OCI-LY1 (cell line): Measurements from ENCODE around the gene PARD3B.

Source experiments
- H2AFZ ChIP-seq: fragments of 200-600 bp; sonication (generic), shearing (Covaris generic); 2 replicates; pipeline ENCODE4 v1.6.0; 2014; ENCODE audit warnings: antibody characterized with exemption, mild to moderate bottlenecking, low read length
- H3F3A ChIP-seq: fragments of 200-600 bp; sonication (generic), shearing (Covaris generic); 2 replicates; pipeline ENCODE4 v1.6.0; 2014; ENCODE audit warnings: mild to moderate bottlenecking, antibody characterized with exemption, low read length, moderate library complexity; ENCODE audit not compliant: insufficient read depth
- H3K27ac ChIP-seq: fragments of 200-600 bp; sonication (generic); 2 replicates; pipeline ENCODE4 v1.5.1; 2014; ENCODE audit warnings: low read length, mixed run types, mild to moderate bottlenecking, low read depth; ENCODE audit not compliant: poor library complexity, severe bottlenecking
- H3K27me3 ChIP-seq: fragments of 200-600 bp; sonication (generic); 2 replicates; pipeline ENCODE4 v1.6.0; 2014; ENCODE audit warnings: antibody characterized with exemption, mild to moderate bottlenecking, low read length, moderate library complexity; ENCODE audit not compliant: insufficient read depth
- H3K36me3 ChIP-seq: fragments of 200-600 bp; sonication (generic); 2 replicates; pipeline ENCODE4 v1.6.1; 2014; ENCODE audit warnings: mild to moderate bottlenecking, antibody characterized with exemption, low read length, moderate library complexity, mixed read lengths; ENCODE audit not compliant: insufficient read depth
- H3K4me1 ChIP-seq: fragments of 200-600 bp; sonication (generic); 2 replicates; pipeline ENCODE4 v1.5.1; 2014; ENCODE audit warnings: mild to moderate bottlenecking, low read length, moderate library complexity; ENCODE audit not compliant: insufficient read depth, severe bottlenecking
- H3K4me2 ChIP-seq: fragments of 200-600 bp; sonication (generic), shearing (Covaris generic); 2 replicates; pipeline ENCODE4 v1.6.1; 2014; ENCODE audit warnings: low read length
- H3K4me3 ChIP-seq: fragments of 200-600 bp; sonication (generic); 2 replicates; pipeline ENCODE4 v1.5.1; 2014; ENCODE audit warnings: low read length, low read depth, mild to moderate bottlenecking, mixed read lengths; ENCODE audit not compliant: poor library complexity, severe bottlenecking
- H3K79me2 ChIP-seq: fragments of 200-600 bp; shearing (Covaris generic); 2 replicates; pipeline ENCODE4 v1.6.1; 2016; ENCODE audit warnings: mixed run types, low read length, mixed read lengths; ENCODE audit not compliant: insufficient read depth
- H3K9ac ChIP-seq: fragments of 200-600 bp; sonication (generic), shearing (Covaris generic); 2 replicates; pipeline ENCODE4 v1.6.1; 2014; ENCODE audit warnings: mild to moderate bottlenecking, low read length, mixed read lengths
- H3K9me2 ChIP-seq: fragments of 200-600 bp; sonication (generic), shearing (Covaris generic); 2 replicates; pipeline ENCODE4 v1.6.1; 2014; ENCODE audit warnings: low read depth, mild to moderate bottlenecking, low read length, mixed read lengths
- H3K9me3 ChIP-seq: fragments of 200-600 bp; shearing (Covaris generic); 2 replicates; pipeline ENCODE4 v1.6.1; 2014; ENCODE audit warnings: low read length, mixed read lengths
- H4K20me1 ChIP-seq: fragments of 200-600 bp; sonication (generic), shearing (Covaris generic); 2 replicates; pipeline ENCODE4 v1.6.0; 2016; ENCODE audit warnings: mild to moderate bottlenecking, low read length; ENCODE audit not compliant: insufficient read depth
- CTCF ChIP-seq: fragments of 200-600 bp; sonication (generic), shearing (Covaris generic); IDR thresholded peaks from 2 replicates; pipeline ENCODE4 v1.5.1; 2017; ENCODE audit warnings: mild to moderate bottlenecking, antibody characterized with exemption, low read length, moderate library complexity, mixed read lengths
- EZH2 ChIP-seq: fragments of 200-600 bp; sonication (generic), shearing (Covaris generic); IDR thresholded peaks from 2 replicates; pipeline ENCODE4 v1.8.0; 2017; ENCODE audit warnings: borderline replicate concordance, mixed run types, mild to moderate bottlenecking, antibody characterized with exemption, low read length, moderate library complexity, mixed read lengths

The PARD3B gene

GRCh38 chr2:205025580-205026240 is 480.4 kb downstream of the PARD3B start:
- Histone ChIP-seq H3K27ac (no peak overlapping the region), H3K9ac (no peak overlapping the region), H3K9me3 (no peaks in the 10 kb centered on the region)

GRCh38 chr2:205030695-205031094 is 485.4 kb downstream of the PARD3B start:
- Histone ChIP-seq H3K4me3 (no peak overlapping the region), H3K27ac (no peak overlapping the region), H3F3A (no peaks in the 10 kb centered on the region), H3K36me3 (no peaks in the 10 kb centered on the region), H3K9me3 (no peaks in the 10 kb centered on the region), H3K9ac (no peak overlapping the region), H3K9me2 (no peaks in the 10 kb centered on the region), H3K79me2 (no peaks in the 10 kb centered on the region), H3K4me2 (no peak overlapping the region), H3K4me1 (no peaks in the 10 kb centered on the region), H4K20me1 (no peaks in the 10 kb centered on the region), H2AFZ (no peak overlapping the region), H3K27me3 (no peaks in the 10 kb centered on the region)
- TF ChIP-seq EZH2 (no peak), CTCF (no peak)

More at GRCh38 chr2:205025580-205026240, 480.4 kb downstream of the PARD3B start:
- Histone ChIP-seq H3K79me2 (no peaks in the 10 kb centered on the region), H3F3A (no peaks in the 10 kb centered on the region), H3K4me1 (no peaks in the 10 kb centered on the region), H4K20me1 (no peaks in the 10 kb centered on the region), H3K27me3 (no peaks in the 10 kb centered on the region), H3K36me3 (no peaks in the 10 kb centered on the region), H3K9me2 (no peaks in the 10 kb centered on the region), H2AFZ (no peak overlapping the region), H3K4me2 (no peak overlapping the region), H3K4me3 (no peak overlapping the region)
- no peak for TF ChIP-seq EZH2
- no peak for TF ChIP-seq CTCF

- Histone ChIP-seq H3K9me3 (no peaks in the 10 kb centered on the region), H3K4me3 (no peak overlapping the region), H3K4me2 (no peak overlapping the region), H3K9me2 (no peaks in the 10 kb centered on the region), H3K9ac (no peak overlapping the region), H3K36me3 (no peaks in the 10 kb centered on the region), H3F3A (no peaks in the 10 kb centered on the region), H3K27me3 (no peaks in the 10 kb centered on the region), H2AFZ (no peak overlapping the region), H3K4me1 (no peaks in the 10 kb centered on the region), H3K79me2 (no peaks in the 10 kb centered on the region), H4K20me1 (no peaks in the 10 kb centered on the region), H3K27ac (no peak overlapping the region)
- TF ChIP-seq EZH2, result no peak
- TF ChIP-seq CTCF, result no peak
These were observed 486.8 kb downstream of the PARD3B start for GRCh38 chr2:205032093-205032551.
